AG09309 (cell line): ENCODE measurements around the gene KDM6B.

Experiments used
- DNase-seq: peaks from one replicate; pipeline ENCODE4 v3.0.0-alpha.2; 2010; ENCODE audit warnings: low read depth
- H3K4me3 ChIP-seq: 2 replicates; pipeline ENCODE4 v1.5.1; 2011; ENCODE audit warnings: mild to moderate bottlenecking, low read depth, low read length, moderate library complexity; ENCODE audit not compliant: control insufficient read depth
- TF ChIP-seq, protein P1 (sequence below): IDR thresholded peaks from 2 replicates; pipeline ENCODE4 v1.5.1; 2011; ENCODE audit warnings: mild to moderate bottlenecking, low read depth, low read length, inconsistent platforms; ENCODE audit not compliant: insufficient read depth, control insufficient read depth; ENCODE audit errors: missing control alignments

Gene KDM6B

DNA sequence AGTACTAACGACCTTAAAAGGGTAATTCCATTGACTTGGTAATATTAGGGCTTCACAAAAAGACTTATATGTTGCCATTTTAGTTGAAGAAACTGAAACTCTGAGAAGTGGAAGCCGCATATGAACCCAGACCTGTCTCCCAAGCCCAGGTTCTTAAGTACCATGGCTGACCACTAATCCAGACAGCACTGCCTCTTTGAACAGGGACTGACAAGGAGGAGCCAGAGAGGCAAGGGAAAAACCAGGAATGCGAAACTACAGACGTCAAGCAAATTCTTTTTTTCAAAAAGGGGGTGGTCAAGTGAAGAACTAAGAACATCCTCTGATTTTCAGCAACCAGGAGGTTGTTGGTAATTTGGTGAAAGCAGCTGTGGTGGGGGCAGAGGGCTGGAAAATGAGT is 39.0 kb downstream of the KDM6B start:
- no peak overlapping the region for H3K4me3 ChIP-seq
- TF ChIP-seq, protein P1, sequence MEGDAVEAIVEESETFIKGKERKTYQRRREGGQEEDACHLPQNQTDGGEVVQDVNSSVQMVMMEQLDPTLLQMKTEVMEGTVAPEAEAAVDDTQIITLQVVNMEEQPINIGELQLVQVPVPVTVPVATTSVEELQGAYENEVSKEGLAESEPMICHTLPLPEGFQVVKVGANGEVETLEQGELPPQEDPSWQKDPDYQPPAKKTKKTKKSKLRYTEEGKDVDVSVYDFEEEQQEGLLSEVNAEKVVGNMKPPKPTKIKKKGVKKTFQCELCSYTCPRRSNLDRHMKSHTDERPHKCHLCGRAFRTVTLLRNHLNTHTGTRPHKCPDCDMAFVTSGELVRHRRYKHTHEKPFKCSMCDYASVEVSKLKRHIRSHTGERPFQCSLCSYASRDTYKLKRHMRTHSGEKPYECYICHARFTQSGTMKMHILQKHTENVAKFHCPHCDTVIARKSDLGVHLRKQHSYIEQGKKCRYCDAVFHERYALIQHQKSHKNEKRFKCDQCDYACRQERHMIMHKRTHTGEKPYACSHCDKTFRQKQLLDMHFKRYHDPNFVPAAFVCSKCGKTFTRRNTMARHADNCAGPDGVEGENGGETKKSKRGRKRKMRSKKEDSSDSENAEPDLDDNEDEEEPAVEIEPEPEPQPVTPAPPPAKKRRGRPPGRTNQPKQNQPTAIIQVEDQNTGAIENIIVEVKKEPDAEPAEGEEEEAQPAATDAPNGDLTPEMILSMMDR, result no peak
- DNase-seq, result no peak

DNA sequence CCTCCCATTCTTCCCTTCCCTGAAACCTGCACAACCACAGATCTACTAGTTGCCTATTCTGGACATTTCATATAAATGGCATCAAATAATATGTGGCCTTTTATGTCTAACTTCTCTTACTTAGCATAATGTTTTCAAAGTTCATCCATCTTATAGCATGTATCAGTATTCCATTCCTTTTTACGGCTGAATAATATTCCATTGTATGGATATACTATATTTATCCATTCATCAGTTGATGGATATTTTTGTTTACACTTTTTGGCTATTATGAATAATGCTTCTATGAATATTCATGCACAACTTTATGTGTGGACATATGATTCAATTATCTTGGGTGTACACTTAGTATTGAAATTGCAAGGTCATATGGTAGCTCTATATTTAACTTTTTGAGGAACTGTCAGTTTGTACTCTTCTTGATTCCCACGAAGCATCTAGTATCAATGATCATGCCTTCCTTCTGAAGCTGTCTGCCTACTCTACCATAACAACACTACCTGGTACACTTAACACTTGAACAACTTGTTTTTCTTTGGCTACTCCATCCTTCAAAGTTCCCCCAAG is 41.9 kb downstream of the KDM6B start:
- no peak for DNase-seq
- no peak overlapping the region for H3K4me3 ChIP-seq
- TF ChIP-seq, protein P1, result no peak

DNA sequence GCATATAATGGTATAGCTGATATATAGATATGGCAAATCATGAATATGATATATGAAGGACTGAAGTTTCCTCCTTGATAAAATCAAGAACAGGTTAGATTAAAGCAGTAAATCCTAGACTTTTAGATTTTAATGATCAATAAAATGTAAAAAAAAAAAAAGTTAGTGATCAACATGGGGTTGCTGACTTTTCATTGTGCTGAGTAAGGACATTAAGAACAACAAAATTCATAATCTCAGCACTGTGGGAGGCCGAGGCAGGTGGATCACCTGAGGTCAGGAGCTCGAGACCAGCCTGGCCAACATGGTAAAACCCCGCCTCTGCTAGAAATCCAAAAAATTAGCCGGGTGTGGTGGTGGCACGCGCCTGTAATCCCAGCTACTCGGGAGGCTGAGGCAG is 44.2 kb downstream of the KDM6B start:
- no peak overlapping the region for H3K4me3 ChIP-seq
- TF ChIP-seq, protein P1, result no peak
- DNase-seq, result no peak

DNA sequence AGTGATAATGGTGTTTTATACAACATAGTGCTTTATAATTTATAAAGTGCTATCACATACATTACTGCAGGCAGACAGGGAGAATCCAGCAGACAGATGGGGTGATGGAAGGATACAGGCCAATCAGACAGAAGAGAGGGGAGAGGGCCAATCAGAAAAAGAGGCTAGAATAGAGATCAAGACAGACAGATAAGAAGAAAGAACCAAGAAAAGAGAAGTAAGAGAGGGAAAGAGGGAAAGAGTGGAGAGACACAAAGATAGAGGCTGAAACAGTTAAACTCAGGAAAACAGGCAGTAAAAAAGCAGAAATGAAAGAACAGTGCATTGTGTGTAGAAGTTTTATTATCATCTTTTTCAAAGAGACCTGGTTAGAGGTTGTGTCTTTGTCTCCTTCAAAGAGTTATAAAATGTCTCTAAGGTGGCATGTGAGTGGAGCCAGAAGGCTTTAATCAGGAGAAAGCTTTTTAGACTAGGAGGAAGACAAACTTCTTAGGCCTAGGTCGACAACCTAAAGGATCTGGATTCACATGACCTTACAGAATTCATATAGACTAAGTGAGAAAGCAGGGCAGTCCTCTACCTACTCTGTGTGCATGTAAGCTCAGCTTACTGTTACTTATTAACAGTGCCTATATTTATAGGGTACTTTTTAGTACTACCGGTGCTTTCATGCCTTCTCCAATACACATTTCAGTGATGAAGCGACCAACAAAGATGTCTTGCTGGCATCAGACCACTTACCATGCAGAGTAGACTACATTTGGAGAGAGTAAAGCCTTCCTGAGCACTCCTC is 46.3 kb downstream of the KDM6B start:
- TF ChIP-seq, protein P1, result no peak
- H3K4me3 ChIP-seq, result no peak overlapping the region
- DNase-seq, result no peak

DNA sequence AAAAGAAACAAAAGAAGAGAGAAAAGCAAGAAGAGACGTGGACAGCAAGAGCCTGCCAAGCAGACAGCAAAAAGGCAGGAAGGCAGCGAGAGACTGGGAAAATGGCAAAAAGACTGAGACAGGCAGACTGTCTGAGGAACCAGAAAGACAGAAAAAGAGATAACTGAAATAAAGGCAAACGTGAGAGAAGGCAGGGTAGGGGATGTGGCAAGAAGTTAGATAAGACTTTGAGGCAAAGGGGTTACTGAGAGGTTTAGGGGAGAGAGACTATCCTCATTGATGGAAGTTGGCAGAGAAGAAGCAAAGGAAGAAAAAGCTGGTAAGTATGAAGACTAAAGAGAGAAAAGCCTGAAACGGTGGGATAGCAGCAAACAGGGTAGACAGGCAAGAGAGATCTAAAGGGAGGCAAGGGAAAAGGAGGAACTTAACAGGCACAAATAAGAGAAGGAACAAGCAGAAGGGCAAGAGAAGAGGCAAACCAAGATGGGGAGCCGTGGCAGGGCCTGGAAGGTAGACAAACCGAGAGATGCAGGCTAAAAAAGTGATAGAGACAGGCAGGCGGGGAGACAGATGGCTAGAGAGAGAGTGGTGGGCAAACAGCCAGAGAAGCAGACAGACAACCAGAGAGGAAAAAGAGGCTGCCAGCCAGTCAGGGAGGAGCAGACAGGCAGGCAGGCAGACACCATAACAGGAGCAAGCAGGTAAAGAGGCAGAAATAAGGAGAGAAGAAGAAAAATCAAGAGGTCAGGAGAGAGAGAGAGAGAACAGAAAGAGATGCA is 47.4 kb downstream of the KDM6B start:
- no peak overlapping the region for H3K4me3 ChIP-seq
- TF ChIP-seq, protein P1, result no peak

DNA sequence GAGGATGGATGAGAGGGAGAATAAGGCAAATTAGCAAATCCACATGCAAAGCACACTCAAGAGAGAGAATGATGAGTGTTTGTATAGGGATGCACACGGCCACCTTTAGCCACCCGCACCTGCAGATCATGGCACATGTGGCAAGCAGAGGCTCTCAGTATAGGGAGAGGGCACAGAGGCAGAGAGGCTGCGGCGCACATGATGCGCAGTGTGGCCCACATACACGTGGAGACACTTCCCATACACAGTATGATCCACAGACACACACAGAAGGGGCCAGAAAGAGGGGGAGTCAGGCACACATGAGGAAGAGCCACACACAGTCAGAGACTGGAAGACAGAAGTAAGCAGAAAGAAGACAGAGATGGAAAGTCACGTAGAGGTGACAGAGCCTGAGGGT is 48.1 kb downstream of the KDM6B start:
- DNase-seq, result no peak
- TF ChIP-seq, protein P1, result no peak
- H3K4me3 ChIP-seq, result no peak overlapping the region

More for the DNA sequence above, 47.4 kb downstream of the KDM6B start:
- no peak for DNase-seq
